K562 (cell line): ENCODE measurements around the gene RPL26. TPM values are rescaled to one million over a fixed set of nuclear protein-coding genes. Genes with fewer than 3 reads are reported as not detected.
"Not testable (repeated sequence)": the region's sequence is repeated elsewhere in the genome, so short reads cannot be mapped to it uniquely, and the experiment has no call there.

Experiments
- ATAC-seq: fragments of 200-7000 bp; cut with Tn5 transposase; 3 replicates; pipeline ENCODE4 v1.9.1; 2020; ENCODE audit warnings: moderate library complexity
- BruUV-seq: library from RNA; stranded (reverse); fragments of 400-500 nt; replicated peaks from 2 replicates; lab custom pipeline; 2021; lab: Mats Ljungman, UMichigan
- CTCF ChIA-PET: fragments of 300-600 bp; formaldehyde crosslinking; extraction: SDS; loops from one replicate; lab custom pipeline; 2021; ENCODE audit warnings: low intra/inter-chr PET ratio; lab: Yijun Ruan, JAX
- POLR2A ChIA-PET: fragments of 300-600, 350-650 bp; sonication (Branson Sonifier 250); formaldehyde crosslinking; extraction: SDS; loops from one replicate; lab custom pipeline; 2021; ENCODE audit warnings: antibody characterized with exemption, inconsistent platforms; lab: Yijun Ruan, JAX
- DNase-seq, 4 experiments: peaks; one replicate each; pipeline versions ENCODE4 v3.0.0 to v3.0.0-alpha.2; 2011 to 2018; ENCODE audit warnings: low spot score in 3 of 4, mixed read lengths in 3 of 4; ENCODE audit errors: extremely low read depth in 1 of 4
- FAIRE-seq: peaks from 2 replicates; lab custom pipeline; 2011; peaks lifted over from hg19 to GRCh38; lab: Jason Lieb, UNC
- H2AFZ ChIP-seq: 2 replicates; pipeline ENCODE4 v1.6.0; 2011; ENCODE audit warnings: low read depth, low read length, control low read depth, inconsistent platforms
- H3K27ac ChIP-seq: fragments of 200-600 bp; 3 replicates; pipeline ENCODE4 v1.8.0; 2011; ENCODE audit warnings: low read depth, mild to moderate bottlenecking, control low read depth, inconsistent platforms, low read length, moderate library complexity, mixed read lengths; ENCODE audit errors: extremely low read depth
- H3K27me3 ChIP-seq, 2 experiments: fragments of 300-600 bp in 1 of 2; 2 replicates in 1 of 2; 3 replicates in 1 of 2; pipeline versions ENCODE4 v1.6.0 to v1.8.0; 2011; ENCODE audit warnings: inconsistent platforms in 2 of 2, low read length in 2 of 2, mild to moderate bottlenecking in 1 of 2, mixed read lengths in 1 of 2, moderate library complexity in 1 of 2; ENCODE audit not compliant: control insufficient read depth in 2 of 2, insufficient read depth in 2 of 2
- H3K36me3 ChIP-seq: fragments of 300-600 bp; 3 replicates; pipeline ENCODE4 v1.8.0; 2011; ENCODE audit warnings: mild to moderate bottlenecking, low read length, inconsistent platforms; ENCODE audit not compliant: control insufficient read depth, insufficient read depth
- H3K4me1 ChIP-seq, 2 experiments: fragments of 200-600 bp in 1 of 2; replicated peaks in 1 of 2; 2 replicates in 1 of 2; 3 replicates in 1 of 2; pipeline versions ENCODE4 v1.5.1 to v1.8.0; 2011; ENCODE audit warnings: inconsistent platforms in 2 of 2, low read length in 2 of 2, mild to moderate bottlenecking in 1 of 2, mixed read lengths in 1 of 2, moderate library complexity in 1 of 2; ENCODE audit not compliant: control insufficient read depth in 2 of 2, insufficient read depth in 2 of 2
- H3K4me2 ChIP-seq: 2 replicates; pipeline ENCODE4 v1.6.1; 2011; ENCODE audit warnings: low read length, control low read depth, inconsistent platforms, mixed read lengths; ENCODE audit not compliant: insufficient read depth
- H3K4me3 ChIP-seq: fragments of 200-600 bp; sonication (generic), shearing (Covaris generic); 2 replicates; pipeline ENCODE4 v1.5.1; 2016; ENCODE audit warnings: control low read depth, inconsistent platforms
- H3K79me2 ChIP-seq: fragments of 200-600 bp; 3 replicates; pipeline ENCODE4 v1.8.0; 2011; ENCODE audit warnings: low read length, inconsistent platforms; ENCODE audit not compliant: control insufficient read depth, insufficient read depth
- H3K9ac ChIP-seq, 2 experiments: 2 replicates each; pipeline versions ENCODE4 v1.6.0 to v1.6.1; 2011; ENCODE audit warnings: low read depth in 2 of 2, low read length in 2 of 2, control low read depth in 1 of 2, inconsistent platforms in 1 of 2, mild to moderate bottlenecking in 1 of 2, mixed read lengths in 1 of 2; ENCODE audit not compliant: insufficient read depth in 1 of 2
- H3K9me1 ChIP-seq: one replicate; pipeline ENCODE4 v1.6.0; 2011; ENCODE audit warnings: inconsistent platforms, mild to moderate bottlenecking, low read length, moderate library complexity; ENCODE audit not compliant: control insufficient read depth, insufficient read depth
- H3K9me3 ChIP-seq: replicated peaks from 2 replicates; pipeline ENCODE4 v1.5.1; 2011; ENCODE audit warnings: low read depth, low read length, inconsistent platforms; ENCODE audit not compliant: control insufficient read depth, insufficient read depth
- H4K20me1 ChIP-seq: replicated peaks from 2 replicates; pipeline ENCODE4 v1.6.1; 2011; ENCODE audit warnings: low read length, inconsistent platforms, mixed read lengths; ENCODE audit not compliant: control insufficient read depth, insufficient read depth
- HDAC8 ChIP-seq: fragments of 450-650 bp; IDR thresholded peaks from 2 replicates; pipeline ENCODE4 v1.6.1; 2016; ENCODE audit warnings: mild to moderate bottlenecking, missing genetic modification characterization, moderate library complexity, missing compliant biosample characterization
- MEIS2 ChIP-seq: fragments of 450-650 bp; IDR thresholded peaks from 2 replicates; pipeline ENCODE4 v1.6.1; 2014; ENCODE audit warnings: mild to moderate bottlenecking; ENCODE audit not compliant: partially characterized antibody
- MLLT1 ChIP-seq, 2 experiments: fragments of 450-650 bp; IDR thresholded peaks; 2 replicates each; pipeline ENCODE4 v1.6.1; 2016
- MYC ChIP-seq, 2 experiments: fragments of 250-450 bp in 1 of 2; sonication (Bioruptor Pico) in 1 of 2; IDR thresholded peaks; 2 replicates each; pipeline versions ENCODE4 v1.5.1 to v1.6.1; 2012 to 2021; ENCODE audit warnings: low read depth in 2 of 2, borderline replicate concordance in 1 of 2, improper control_type of control experiment in 1 of 2, low read length in 1 of 2, mild to moderate bottlenecking in 1 of 2, moderate library complexity in 1 of 2
- PBX2 ChIP-seq, 2 experiments: IDR thresholded peaks in 1 of 2; conservative IDR thresholded peaks in 1 of 2; 2 replicates each; pipeline ENCODE4 v1.6.1; 2016; ENCODE audit warnings: low read depth in 2 of 2, mild to moderate bottlenecking in 1 of 2, missing compliant biosample characterization in 1 of 2, missing genetic modification characterization in 1 of 2, moderate library complexity in 1 of 2
- PKNOX1 ChIP-seq: fragments of 450-650 bp; IDR thresholded peaks from 2 replicates; pipeline ENCODE4 v1.6.1; 2016
- WGBS: fragments of 100-300 bp; shearing (Covaris generic); methylation state at CpG from one replicate; pipeline ENCODE4 v1.1.6; 2016; ENCODE audit warnings: low coverage, mixed read lengths; ENCODE audit not compliant: insufficient coverage; ENCODE audit errors: missing lambda C conversion rate; 5-methylcytosine and 5-hydroxymethylcytosine counted together
- in situ Hi-C: fragments of 300-500 bp; cut with MboI; formaldehyde crosslinking; loops from 4 replicates; pipeline ENCODE4 v1.15.0; 2018; ENCODE audit warnings: inconsistent platforms, mixed read lengths
- intact Hi-C: fragments of 100-400 bp; cut with micrococcal nuclease; formaldehyde crosslinking; loops from 2 replicates; pipeline ENCODE4 v1.14.2; 2022
- polyA plus RNA-seq, 8 experiments: library from polyadenylated mRNA; depleted of rRNA in 4 of 8; stranded (reverse) in 5 of 8; unstranded in 3 of 8; fragments of >200 nt; fragmentation: Nextera tagmentation in 2 of 8; fragmentation: Illumina TruSeq in 1 of 8; extraction: Ambion mirVana in 2 of 8; extraction: Trizol in 1 of 8; gene quantifications; 2 replicates each; pipeline versions ENCODE4 v1.2.1 to v1.2.3, GENCODE V29; 2011 to 2014; ENCODE audit warnings: inconsistent platforms in 1 of 8, missing spikeins in 1 of 8
- total RNA-seq, 7 experiments: library from RNA; depleted of rRNA in 6 of 7; stranded (reverse); fragments of >200 nt in 6 of 7; fragmentation: Illumina TruSeq in 2 of 7; extraction: Trizol in 2 of 7; gene quantifications; 2 replicates each; pipeline versions ENCODE4 v1.2.1 to v1.2.3, GENCODE V29; 2011 to 2021; ENCODE audit warnings: low replicate concordance in 1 of 7

The RPL26 gene
- total and polyA plus RNA-seq, 9 of the 15 experiments (the other 6 are each of a cell fraction or from before 2014, with no cell fraction given) = 1,474 to 4,074 (median 2,904) TPM

GRCh38 chr17:8375738-8376259 lies 7.2 kb downstream of the RPL26 start:
- peaks cover 9% of the 10 kb centered on the region; the same call in 1 of the 2 replicates for H4K20me1 ChIP-seq
- DNase-seq (no peak), FAIRE-seq (no peak), ATAC-seq (no peak)
- CTCF ChIA-PET = no interaction called here
- in situ Hi-C loops (loop anchor here (25.0 kb wide), 1 partner anchor 1162 kb away; no protein-coding TSS in a partner anchor), intact Hi-C loops (loop anchor here (5.0 kb wide), 1 partner anchor 58 kb away; no protein-coding TSS in a partner anchor)
- peaks cover 46% of the 10 kb centered on the region for H3K36me3 ChIP-seq
- H3K4me2 ChIP-seq = peak overlapping the region; percentile 75
- H3K9me1 ChIP-seq = no peaks in the 10 kb centered on the region
- peak overlapping the region; percentile 37; the same call in 1 of the 2 replicates for H3K4me3 ChIP-seq
- peaks cover 23% of the 10 kb centered on the region for H3K79me2 ChIP-seq
- H3K9me3 ChIP-seq = no peaks in the 10 kb centered on the region
- peak overlapping the region in 1 of 2 experiments; percentile 37; a peak in 2 of 4 replicates for H3K9ac ChIP-seq
- no peak overlapping the region for H2AFZ ChIP-seq
- H3K27me3 ChIP-seq = no peaks in the 10 kb centered on the region
- peak; percentile 78 for TF ChIP-seq MEIS2
- TF ChIP-seq MYC (IDR thresholded peaks at IDR 0.05; ENCODE audit: low read depth, low read length) = no peak
- no peak for TF ChIP-seq MYC (CRISPR knock-in tag; IDR thresholded peaks at IDR 0.05; ENCODE audit: borderline replicate concordance, low read depth)
- TF ChIP-seq MLLT1 (IDR thresholded peaks at IDR 0.05) = peak in 1 of 2 experiments; percentile 39; a peak in 1 of 4 replicates
- TF ChIP-seq PKNOX1 = peak; percentile 65
- TF ChIP-seq PBX2 (CRISPR knock-in tag; IDR thresholded peaks at IDR 0.05; ENCODE audit: low read depth) = no peak
- peak; percentile 58 for TF ChIP-seq PBX2 (tag; conservative IDR thresholded peaks at IDR 0.05; ENCODE audit: low read depth)
- no peak for TF ChIP-seq HDAC8 (tag)
- peak overlapping the region; percentile 50; the same call in 1 of the 3 replicates for H3K27ac ChIP-seq
- no TSS peak for BruUV-seq
- H3K4me1 ChIP-seq = peaks cover 11 to 17% of the 10 kb centered on the region in 2 experiments; a peak in 4 of 5 replicates
- 75% methylated on average over 18 of the region's 18 CpGs for WGBS
- POLR2A ChIA-PET = interaction anchor here (0.9 to 4.6 kb wide), 6 partner anchors 14 to 186 kb away, joined by 3 to 25 read pairs (median 3); partner anchors contain the start of gene BORCS6

GRCh38 chr17:8373856-8374255 lies 9.1 kb downstream of the RPL26 start:
- H3K9ac ChIP-seq, H3K79me2 ChIP-seq, H3K27ac ChIP-seq, in situ Hi-C loops, POLR2A ChIA-PET, H3K4me2 ChIP-seq, H3K9me1 ChIP-seq, ATAC-seq, H4K20me1 ChIP-seq, H3K9me3 ChIP-seq, H2AFZ ChIP-seq, H3K4me3 ChIP-seq, CTCF ChIA-PET, H3K27me3 ChIP-seq, FAIRE-seq, DNase-seq, intact Hi-C loops, BruUV-seq: not testable (repeated sequence)
- Histone ChIP-seq H3K36me3 (peaks cover 26% of the 10 kb centered on the region), H3K4me1 (peaks cover 11 to 16% of the 10 kb centered on the region in 2 experiments; a peak in 4 of 5 replicates)
- WGBS = no CpG with 5 or more reads among the region's 26 CpGs
